GM12878 (cell line): Measurements from ENCODE around the gene TPO. TPM values are rescaled to one million over a fixed set of nuclear protein-coding genes. Genes with fewer than 3 reads are reported as not detected.

Experiments
- ATAC-seq: fragments of 200-7000 bp; cut with Tn5 transposase; 3 replicates; pipeline ENCODE4 v1.9.1; 2020; ENCODE audit warnings: mild to moderate bottlenecking, moderate library complexity
- BruUV-seq: library from RNA; stranded (reverse); fragments of 400-500 nt; replicated peaks from 2 replicates; lab custom pipeline; 2021; lab: Mats Ljungman, UMichigan
- CTCF ChIA-PET: fragments of 300-600 bp; sonication (Branson Sonifier 250); formaldehyde crosslinking; extraction: SDS; loops from one replicate; lab custom pipeline; 2021; ENCODE audit warnings: inconsistent platforms; lab: Yijun Ruan, JAX
- POLR2A ChIA-PET: fragments of 350-600 bp; formaldehyde crosslinking; extraction: SDS; loops from one replicate; lab custom pipeline; 2021; ENCODE audit warnings: inconsistent platforms; lab: Charles Lee
- RAD21 ChIA-PET: fragments of 300-600 bp; sonication (Branson Sonifier 250); formaldehyde crosslinking; loops from one replicate; lab custom pipeline; 2023; ENCODE audit warnings: antibody characterized with exemption; ENCODE audit not compliant: unreplicated experiment; lab: Charles Lee
- SMC1A ChIA-PET: fragments of 300-600 bp; sonication (Branson Sonifier 250); formaldehyde crosslinking; loops from one replicate; lab custom pipeline; 2023; ENCODE audit not compliant: unreplicated experiment, uncharacterized antibody; lab: Charles Lee
- DNase-seq: peaks from one replicate; pipeline ENCODE4 v3.0.0-alpha.2; 2011; ENCODE audit warnings: low read depth, low spot score
- FAIRE-seq: peaks from 3 replicates; lab custom pipeline; 2011; peaks lifted over from hg19 to GRCh38; lab: Jason Lieb, UNC
- H2AFZ ChIP-seq: 2 replicates; pipeline ENCODE4 v1.6.0; 2011; ENCODE audit warnings: low read depth, low read length, control low read depth; ENCODE audit not compliant: control insufficient read depth
- H3K27ac ChIP-seq: 2 replicates; pipeline ENCODE4 v1.5.1; 2011; ENCODE audit warnings: control low read depth; ENCODE audit not compliant: control insufficient read depth, insufficient read depth
- H3K27me3 ChIP-seq, 2 experiments: replicated peaks in 1 of 2; 2 replicates each; pipeline versions ENCODE4 v1.6.0 to v1.6.1; 2011; ENCODE audit warnings: low read length in 1 of 2; ENCODE audit not compliant: control insufficient read depth in 2 of 2, insufficient read depth in 2 of 2
- H3K36me3 ChIP-seq, 2 experiments: 2 replicates each; pipeline ENCODE4 v1.5.1; 2011; ENCODE audit warnings: low read length in 1 of 2; ENCODE audit not compliant: control insufficient read depth in 2 of 2, insufficient read depth in 2 of 2
- H3K4me1 ChIP-seq: 2 replicates; pipeline ENCODE4 v1.6.1; 2011; ENCODE audit warnings: mild to moderate bottlenecking, low read length, moderate library complexity, mixed read lengths; ENCODE audit not compliant: control insufficient read depth, insufficient read depth
- H3K4me2 ChIP-seq: 2 replicates; pipeline ENCODE4 v1.6.0; 2011; ENCODE audit warnings: control low read depth; ENCODE audit not compliant: control insufficient read depth, insufficient read depth
- H3K4me3 ChIP-seq: fragments of 200-600 bp; sonication (generic); 2 replicates; pipeline ENCODE4 v1.5.1; 2016
- H3K79me2 ChIP-seq: 2 replicates; pipeline ENCODE4 v1.6.0; 2011; ENCODE audit warnings: low read length; ENCODE audit not compliant: control insufficient read depth, insufficient read depth
- H3K9ac ChIP-seq: 2 replicates; pipeline ENCODE4 v1.8.0; 2011; ENCODE audit warnings: low read length, control low read depth, mixed read lengths; ENCODE audit not compliant: control insufficient read depth, insufficient read depth
- H3K9me3 ChIP-seq: replicated peaks from 3 replicates; pipeline ENCODE4 v1.5.1; 2011; ENCODE audit warnings: mild to moderate bottlenecking, low read length; ENCODE audit not compliant: control insufficient read depth, insufficient read depth
- H4K20me1 ChIP-seq: 2 replicates; pipeline ENCODE4 v1.6.0; 2011; ENCODE audit not compliant: control insufficient read depth, insufficient read depth
- GABPA ChIP-seq: IDR thresholded peaks from 2 replicates; pipeline ENCODE4 v1.6.1; 2014; ENCODE audit warnings: antibody characterized with exemption, low read depth, mild to moderate bottlenecking, inconsistent platforms
- HDGF ChIP-seq: fragments of 450-650 bp; IDR thresholded peaks from 2 replicates; pipeline ENCODE4 v1.6.1; 2016; ENCODE audit warnings: antibody characterized with exemption
- POLR2A ChIP-seq: IDR thresholded peaks from 2 replicates; pipeline ENCODE4 v1.6.1; 2011; ENCODE audit warnings: low read depth, mild to moderate bottlenecking, low read length
- SREBF2 ChIP-seq: IDR thresholded peaks from 2 replicates; pipeline ENCODE4 v1.6.1; 2012; ENCODE audit warnings: mild to moderate bottlenecking, low read length
- SUPT20H ChIP-seq: IDR thresholded peaks from 2 replicates; pipeline ENCODE4 v1.6.1; 2011; ENCODE audit warnings: low read depth, mild to moderate bottlenecking, low read length, moderate library complexity, borderline replicate concordance; ENCODE audit not compliant: control insufficient read depth
- ZBED1 ChIP-seq: IDR thresholded peaks from 2 replicates; pipeline ENCODE4 v1.6.1; 2016; ENCODE audit warnings: borderline replicate concordance
- ZNF207 ChIP-seq: fragments of 450-650 bp; IDR thresholded peaks from 2 replicates; pipeline ENCODE4 v1.6.1; 2014; ENCODE audit warnings: antibody characterized with exemption, mild to moderate bottlenecking, borderline replicate concordance
- WGBS: methylation state at CpG from one replicate; pipeline ENCODE4 v1.1.6; 2016; ENCODE audit warnings: low lambda C conversion rate; ENCODE audit not compliant: insufficient replicate concordance, insufficient coverage; ENCODE audit errors: missing lambda C conversion rate; 5-methylcytosine and 5-hydroxymethylcytosine counted together
- in situ Hi-C: fragments of 300-500 bp; cut with MboI; formaldehyde crosslinking; loops from 9 replicates; pipeline ENCODE4 v1.14.3; 2018; ENCODE audit warnings: mixed read lengths
- intact Hi-C: fragments of 100-400 bp; cut with micrococcal nuclease; formaldehyde crosslinking; loops from one replicate; pipeline ENCODE4 v1.14.2; 2022; ENCODE audit not compliant: unreplicated experiment
- polyA plus RNA-seq, 11 experiments: library from polyadenylated mRNA; depleted of rRNA in 4 of 11; unstranded in 6 of 11; stranded (reverse) in 5 of 11; fragments of >200 nt; fragmentation: Nextera tagmentation in 4 of 11; fragmentation: Illumina TruSeq in 1 of 11; extraction: Ambion mirVana in 4 of 11; extraction: Trizol in 1 of 11; gene quantifications; 1 replicate in 1 of 11; 2 replicates in 10 of 11; pipeline versions ENCODE4 v1.2.1 to v1.2.3, GENCODE V29; 2011 to 2016; ENCODE audit warnings: inconsistent platforms in 2 of 11, missing spikeins in 2 of 11, low read depth in 1 of 11
- total RNA-seq, 4 experiments: library from RNA; depleted of rRNA in 3 of 4; stranded (reverse); fragments of >200 nt in 3 of 4; fragmentation: Illumina TruSeq in 1 of 4; extraction: Trizol in 1 of 4; gene quantifications; 2 replicates each; pipeline versions ENCODE4 v1.2.1 to v1.2.3, GENCODE V29; 2013 to 2021
- TF ChIP-seq, protein P1 (sequence below): fragments of 450-650 bp; IDR thresholded peaks from 2 replicates; pipeline ENCODE4 v1.6.1; 2017; ENCODE audit warnings: low read depth, mild to moderate bottlenecking, moderate library complexity
- TF ChIP-seq, protein P2 (sequence below): fragments of 450-650 bp; IDR thresholded peaks from 2 replicates; pipeline ENCODE4 v1.6.1; 2017; ENCODE audit warnings: borderline replicate concordance

The TPO gene
- total and polyA plus RNA-seq, 10 of the 15 experiments (the other 5 are each of a cell fraction or from before 2014, with no cell fraction given): 0.07 to 0.11 TPM; not detected in 8

DNA sequence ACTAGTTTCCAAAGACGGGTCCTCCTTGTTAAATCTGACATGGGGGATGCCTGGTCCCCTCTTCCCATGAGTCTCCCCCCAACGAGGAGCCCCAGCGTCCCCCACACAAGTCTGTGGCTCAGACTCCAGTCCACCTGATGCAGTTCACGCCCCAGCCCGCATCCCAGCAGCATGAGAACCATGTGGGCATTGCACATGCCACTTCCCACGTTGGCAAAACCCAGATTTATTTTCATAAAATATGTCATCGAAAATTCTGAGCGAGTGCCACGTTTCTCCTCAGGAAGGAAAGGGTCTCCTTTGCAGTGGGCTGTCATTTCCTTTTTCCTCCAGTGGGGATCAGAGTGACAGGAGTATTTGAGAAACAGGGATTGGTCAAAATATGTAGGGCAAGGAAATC, 45.7 kb upstream of the TPO start:
- no peak for ATAC-seq
- POLR2A ChIA-PET: no interaction called here
- Histone ChIP-seq H3K4me2 (no peak overlapping the region), H3K4me1 (no peaks in the 10 kb centered on the region), H3K9ac (no peak overlapping the region), H3K27me3 (no peaks in the 10 kb centered on the region), H3K4me3 (no peak overlapping the region), H3K9me3 (no peaks in the 10 kb centered on the region), H4K20me1 (no peaks in the 10 kb centered on the region), H2AFZ (no peak overlapping the region), H3K27ac (no peak overlapping the region), H3K36me3 (no peaks in the 10 kb centered on the region), H3K79me2 (no peaks in the 10 kb centered on the region)
- CTCF ChIA-PET: no interaction called here
- BruUV-seq: no TSS peak
- TF ChIP-seq, protein P1, sequence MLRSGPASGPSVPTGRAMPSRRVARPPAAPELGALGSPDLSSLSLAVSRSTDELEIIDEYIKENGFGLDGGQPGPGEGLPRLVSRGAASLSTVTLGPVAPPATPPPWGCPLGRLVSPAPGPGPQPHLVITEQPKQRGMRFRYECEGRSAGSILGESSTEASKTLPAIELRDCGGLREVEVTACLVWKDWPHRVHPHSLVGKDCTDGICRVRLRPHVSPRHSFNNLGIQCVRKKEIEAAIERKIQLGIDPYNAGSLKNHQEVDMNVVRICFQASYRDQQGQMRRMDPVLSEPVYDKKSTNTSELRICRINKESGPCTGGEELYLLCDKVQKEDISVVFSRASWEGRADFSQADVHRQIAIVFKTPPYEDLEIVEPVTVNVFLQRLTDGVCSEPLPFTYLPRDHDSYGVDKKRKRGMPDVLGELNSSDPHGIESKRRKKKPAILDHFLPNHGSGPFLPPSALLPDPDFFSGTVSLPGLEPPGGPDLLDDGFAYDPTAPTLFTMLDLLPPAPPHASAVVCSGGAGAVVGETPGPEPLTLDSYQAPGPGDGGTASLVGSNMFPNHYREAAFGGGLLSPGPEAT: no peak
- DNase-seq: no peak
- no peak for FAIRE-seq
- intact Hi-C loops (no loop called here), in situ Hi-C loops (no loop called here)
- WGBS: 8% methylated on average over 9 of the region's 9 CpGs
- RAD21 ChIA-PET: no interaction called here
- SMC1A ChIA-PET: no interaction called here

DNA sequence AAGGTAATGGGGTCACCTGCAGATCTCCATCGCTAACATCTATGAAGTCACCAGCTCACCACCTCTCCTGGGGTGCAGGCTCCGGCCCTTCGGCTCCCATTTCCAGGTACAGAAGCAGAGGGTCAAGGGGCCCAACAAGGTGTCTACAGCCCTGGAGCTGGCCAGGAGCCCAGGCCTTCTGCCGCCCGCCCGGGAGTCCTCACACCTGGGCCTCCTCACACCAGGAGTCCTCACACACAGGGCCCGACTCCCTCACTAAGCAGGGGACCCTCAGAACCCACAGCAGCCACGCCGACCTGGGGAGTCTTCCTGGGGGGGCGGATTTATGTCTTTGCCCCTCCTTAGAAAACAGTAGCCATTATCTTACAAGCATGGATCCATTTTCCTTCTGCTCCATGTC, 43.4 kb upstream of the TPO start:
- H3K27me3 ChIP-seq: no peaks in the 10 kb centered on the region
- in situ Hi-C loops (no loop called here), intact Hi-C loops (no loop called here)
- H3K4me2 ChIP-seq: no peak overlapping the region
- FAIRE-seq: no peak
- ATAC-seq: no peak
- no peaks in the 10 kb centered on the region for H3K79me2 ChIP-seq
- H3K36me3 ChIP-seq: no peaks in the 10 kb centered on the region
- ChIA-PET POLR2A (no interaction called here), SMC1A (no interaction called here), RAD21 (no interaction called here), CTCF (no interaction called here)
- no peak overlapping the region for H3K9ac ChIP-seq
- no peak overlapping the region for H3K27ac ChIP-seq
- TF ChIP-seq GABPA: no peak
- no peak for TF ChIP-seq HDGF
- no peak for TF ChIP-seq ZNF207
- TF ChIP-seq SREBF2: no peak
- TF ChIP-seq, protein P1: no peak
- no peak for TF ChIP-seq POLR2A
- no peak for TF ChIP-seq ZBED1
- TF ChIP-seq, protein P2, sequence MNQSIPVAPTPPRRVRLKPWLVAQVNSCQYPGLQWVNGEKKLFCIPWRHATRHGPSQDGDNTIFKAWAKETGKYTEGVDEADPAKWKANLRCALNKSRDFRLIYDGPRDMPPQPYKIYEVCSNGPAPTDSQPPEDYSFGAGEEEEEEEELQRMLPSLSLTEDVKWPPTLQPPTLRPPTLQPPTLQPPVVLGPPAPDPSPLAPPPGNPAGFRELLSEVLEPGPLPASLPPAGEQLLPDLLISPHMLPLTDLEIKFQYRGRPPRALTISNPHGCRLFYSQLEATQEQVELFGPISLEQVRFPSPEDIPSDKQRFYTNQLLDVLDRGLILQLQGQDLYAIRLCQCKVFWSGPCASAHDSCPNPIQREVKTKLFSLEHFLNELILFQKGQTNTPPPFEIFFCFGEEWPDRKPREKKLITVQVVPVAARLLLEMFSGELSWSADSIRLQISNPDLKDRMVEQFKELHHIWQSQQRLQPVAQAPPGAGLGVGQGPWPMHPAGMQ: no peak
- TF ChIP-seq SUPT20H: no peak
- H3K9me3 ChIP-seq: no peaks in the 10 kb centered on the region; the same call in 2 of the 3 replicates
- H3K4me3 ChIP-seq: no peak overlapping the region
- H3K4me1 ChIP-seq: no peaks in the 10 kb centered on the region
- WGBS: 28% methylated on average over 10 of the region's 10 CpGs
- BruUV-seq: no TSS peak
- no peaks in the 10 kb centered on the region for H4K20me1 ChIP-seq
- H2AFZ ChIP-seq: no peak overlapping the region
- DNase-seq: no peak
